Heart left ventricle (tissue), 13 donors: ENCODE data around the gene NUF2.

Source experiments
- POLR2A ChIP-seq, 2 donors: fragments of 450-650 bp; IDR thresholded peaks; one replicate each; pipeline ENCODE4 v1.6.1; 2017; ENCODE audit warnings: antibody characterized with exemption in 2 of 2, mild to moderate bottlenecking in 2 of 2, moderate library complexity in 2 of 2
- TF ChIP-seq, protein P1 (sequence below), 12 donors: fragments of 200-600 bp; sonication (generic) in 4 of 12; IDR thresholded peaks; one replicate each; pipeline versions ENCODE4 v1.5.0 to v1.8.0; 2018 to 2022; ENCODE audit warnings: antibody characterized with exemption in 12 of 12, mild to moderate bottlenecking in 5 of 12
- donor health status: ischemic (EF 13 %, LVEDD 7.1; RV severe dilation, severe dysfunction).
- donor health status: DM: no; HTN: yes; CAD: no.
- donor health status: DM: no; HTN: no; CAD: no.
- donor health status: ischemic (EF 25% LVEDD 6.9; RV normal size, moderate dysfunction).
- donor health status: ischemic (EF 25% LVEDD 5.7; RV mildly dilated, moderate dysfunction).
- donor health status: ischemic (EF 35%, LVEDD 5.7; RV mildly dilated, moderate dysfunction).
- donor health status: nonischemic (EF 11% LVEDD 7.7; RV severe dilation, severe dysfunction).
- donor health status: DM: yes; HTN: yes; CAD: no.
- donor health status: PGD.
- donor health status: ischemic (EF 29% LVEDD 5.4; RV normal size, mild dysfunction).
- donor health status: nonischemic (EF 23%, LVEDD 6.1; RV moderate dilation, normal function).

DNA sequence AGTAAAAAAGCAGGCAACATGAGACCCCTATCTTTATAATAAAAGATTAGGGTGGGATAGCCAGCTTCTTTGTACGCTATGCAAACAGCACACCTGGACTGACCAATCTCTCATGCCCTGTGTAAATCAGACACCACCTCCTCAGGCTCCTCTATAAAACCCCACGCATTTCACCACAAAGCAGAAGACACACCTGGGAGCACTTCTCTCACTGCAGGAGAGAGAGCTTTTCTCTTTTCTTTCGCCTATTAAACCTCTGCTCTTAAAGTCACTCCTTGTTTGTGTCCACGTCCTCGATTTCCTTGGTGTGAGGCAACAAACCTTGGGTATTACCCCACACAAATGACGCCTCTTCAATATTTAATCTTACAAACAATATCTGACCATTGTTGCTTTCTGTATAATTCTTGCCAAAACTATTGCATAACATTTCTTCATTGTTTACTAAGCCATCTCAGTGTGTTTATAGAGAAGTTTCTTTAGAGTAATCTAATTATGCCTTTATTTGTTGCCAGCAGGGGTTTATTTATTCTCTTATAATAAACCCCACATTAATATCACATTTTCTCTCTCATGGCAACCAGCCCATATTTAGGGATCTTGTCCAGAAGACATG lies 31.6 kb upstream of the NUF2 start:
- TF ChIP-seq, protein P1, sequence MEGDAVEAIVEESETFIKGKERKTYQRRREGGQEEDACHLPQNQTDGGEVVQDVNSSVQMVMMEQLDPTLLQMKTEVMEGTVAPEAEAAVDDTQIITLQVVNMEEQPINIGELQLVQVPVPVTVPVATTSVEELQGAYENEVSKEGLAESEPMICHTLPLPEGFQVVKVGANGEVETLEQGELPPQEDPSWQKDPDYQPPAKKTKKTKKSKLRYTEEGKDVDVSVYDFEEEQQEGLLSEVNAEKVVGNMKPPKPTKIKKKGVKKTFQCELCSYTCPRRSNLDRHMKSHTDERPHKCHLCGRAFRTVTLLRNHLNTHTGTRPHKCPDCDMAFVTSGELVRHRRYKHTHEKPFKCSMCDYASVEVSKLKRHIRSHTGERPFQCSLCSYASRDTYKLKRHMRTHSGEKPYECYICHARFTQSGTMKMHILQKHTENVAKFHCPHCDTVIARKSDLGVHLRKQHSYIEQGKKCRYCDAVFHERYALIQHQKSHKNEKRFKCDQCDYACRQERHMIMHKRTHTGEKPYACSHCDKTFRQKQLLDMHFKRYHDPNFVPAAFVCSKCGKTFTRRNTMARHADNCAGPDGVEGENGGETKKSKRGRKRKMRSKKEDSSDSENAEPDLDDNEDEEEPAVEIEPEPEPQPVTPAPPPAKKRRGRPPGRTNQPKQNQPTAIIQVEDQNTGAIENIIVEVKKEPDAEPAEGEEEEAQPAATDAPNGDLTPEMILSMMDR (IDR thresholded peaks at IDR 0.05), result no peak
- TF ChIP-seq POLR2A (IDR thresholded peaks at IDR 0.05), result no peak
